OCI-LY3 (cell line): ENCODE data around the gene FXYD2.

ENCODE experiments used
- H2AFZ ChIP-seq: fragments of 200-600, 300-600 bp; shearing (Covaris generic); 2 replicates; pipeline ENCODE4 v1.6.0; 2014; ENCODE audit warnings: antibody characterized with exemption, low read depth, low read length
- H3K27ac ChIP-seq: fragments of 200-600, 300-600 bp; sonication (generic); 2 replicates; pipeline ENCODE4 v1.5.1; 2014; ENCODE audit warnings: mild to moderate bottlenecking, low read length, moderate library complexity, mixed read lengths
- H3K27me3 ChIP-seq: fragments of 200-600, 300-600 bp; sonication (generic); 2 replicates; pipeline ENCODE4 v1.6.1; 2014; ENCODE audit warnings: low read depth, low read length, mixed read lengths
- H3K36me3 ChIP-seq: fragments of 200-600, 300-600 bp; sonication (generic); replicated peaks from 2 replicates; pipeline ENCODE3; 2014; ENCODE audit warnings: low read depth, low read length, mixed read lengths
- H3K4me1 ChIP-seq: fragments of 300-600, 200-600 bp; sonication (generic); 2 replicates; pipeline ENCODE4 v1.6.1; 2014; ENCODE audit warnings: low read length, mixed read lengths
- H3K4me2 ChIP-seq: fragments of 200-600, 300-600 bp; sonication (generic); 2 replicates; pipeline ENCODE4 v1.6.1; 2014; ENCODE audit warnings: low read length, mixed read lengths
- H3K4me3 ChIP-seq: fragments of 300-600, 200-600 bp; sonication (generic); 2 replicates; pipeline ENCODE4 v1.5.1; 2014; ENCODE audit warnings: antibody characterized with exemption, mild to moderate bottlenecking, low read length, moderate library complexity
- H3K79me2 ChIP-seq: fragments of 300-600, 200-600 bp; shearing (Covaris generic); 2 replicates; pipeline ENCODE4 v1.6.1; 2014; ENCODE audit warnings: mild to moderate bottlenecking, low read length, mixed read lengths
- H3K9ac ChIP-seq: fragments of 300-600, 200-600 bp; shearing (Covaris generic); 2 replicates; pipeline ENCODE4 v1.6.0; 2014; ENCODE audit warnings: mild to moderate bottlenecking, low read length, moderate library complexity
- H3K9me3 ChIP-seq: fragments of 200-600, 300-600 bp; shearing (Covaris generic); 2 replicates; pipeline ENCODE4 v1.6.1; 2014; ENCODE audit warnings: low read length, mixed read lengths; ENCODE audit not compliant: insufficient read depth
- H4K20me1 ChIP-seq: fragments of 200-600, 300-600 bp; sonication (generic); 2 replicates; pipeline ENCODE4 v1.6.1; 2016; ENCODE audit warnings: low read length, mixed read lengths; ENCODE audit not compliant: insufficient read depth
- CTCF ChIP-seq: fragments of 200-600, 300-600 bp; sonication (generic); IDR thresholded peaks from 2 replicates; pipeline ENCODE4 v1.5.1; 2014; ENCODE audit warnings: antibody characterized with exemption, low read length, low read depth
- EZH2phosphoT487 ChIP-seq: fragments of 200-600 bp; shearing (Covaris generic); IDR thresholded peaks from 2 replicates; pipeline ENCODE4 v1.6.1; 2018; ENCODE audit warnings: antibody characterized with exemption, mixed run types, low read depth

Gene FXYD2

GRCh38 chr11:117824571-117825537 lies at the start of gene FXYD2:
TSS of gene FXYD2 (minus strand) at chr11:117824744. CDS start at chr11:117824678, 66 bp downstream.
- H3K4me1 ChIP-seq = peaks cover 78% of the 10 kb centered on the region

GRCh38 chr11:117873828-117874125 lies 49.2 kb upstream of the FXYD2 start:
- no peak overlapping the region for H3K9ac ChIP-seq
- H3K4me1 ChIP-seq = peaks cover 31% of the 10 kb centered on the region
- H3K27ac ChIP-seq = no peak overlapping the region
- no peak overlapping the region for H2AFZ ChIP-seq
- H3K27me3 ChIP-seq = peaks cover 32% of the 10 kb centered on the region
- no peaks in the 10 kb centered on the region for H3K79me2 ChIP-seq
- no peaks in the 10 kb centered on the region for H4K20me1 ChIP-seq
- no peak overlapping the region for H3K4me3 ChIP-seq
- H3K36me3 ChIP-seq = no peaks in the 10 kb centered on the region
- no peaks in the 10 kb centered on the region for H3K9me3 ChIP-seq
- no peak overlapping the region for H3K4me2 ChIP-seq
- no peak for TF ChIP-seq CTCF
- no peak for TF ChIP-seq EZH2phosphoT487

More at GRCh38 chr11:117824571-117825537, at the start of gene FXYD2:
- TF ChIP-seq EZH2phosphoT487 = no peak
- no peak for TF ChIP-seq CTCF
- H3K27me3 ChIP-seq = no peaks in the 10 kb centered on the region
- H2AFZ ChIP-seq = peak within 1 kb of the TSS; percentile 78
- H3K4me2 ChIP-seq = peak within 1 kb of the TSS; percentile 54
- H3K9ac ChIP-seq = peak within 1 kb of the TSS; percentile 62
- H3K79me2 ChIP-seq = no peaks in the 10 kb centered on the region
- H3K4me3 ChIP-seq = peak within 1 kb of the TSS; percentile 13; the same call in 1 of the 2 replicates
- H3K36me3 ChIP-seq = no peaks in the 10 kb centered on the region
- H4K20me1 ChIP-seq = no peaks in the 10 kb centered on the region
- H3K27ac ChIP-seq = peak within 1 kb of the TSS; percentile 47
- H3K9me3 ChIP-seq = no peaks in the 10 kb centered on the region

- H2AFZ ChIP-seq = no peak overlapping the region
- H3K9ac ChIP-seq = no peak overlapping the region
- peaks cover 32% of the 10 kb centered on the region for H3K4me1 ChIP-seq
- TF ChIP-seq CTCF (no peak), EZH2phosphoT487 (no peak)
- H4K20me1 ChIP-seq = no peaks in the 10 kb centered on the region
- no peaks in the 10 kb centered on the region for H3K79me2 ChIP-seq
- H3K4me3 ChIP-seq = no peak overlapping the region
- peaks cover 27% of the 10 kb centered on the region for H3K27me3 ChIP-seq
- no peaks in the 10 kb centered on the region for H3K36me3 ChIP-seq
- no peaks in the 10 kb centered on the region for H3K9me3 ChIP-seq
- no peak overlapping the region for H3K27ac ChIP-seq
- no peak overlapping the region for H3K4me2 ChIP-seq
These were observed 48.7 kb upstream of the FXYD2 start for GRCh38 chr11:117872975-117873827.
